NB4 (cell line): ENCODE results near the gene BEX1.

Source experiments
- MYC ChIP-seq: IDR thresholded peaks from 2 replicates; pipeline ENCODE4 v1.6.1; 2011; ENCODE audit warnings: low read depth, low read length
- POLR2A ChIP-seq: IDR thresholded peaks from 2 replicates; pipeline ENCODE4 v1.6.1; 2011; ENCODE audit warnings: mild to moderate bottlenecking; ENCODE audit not compliant: insufficient read length; ENCODE audit errors: extremely low read depth
- TF ChIP-seq, protein P1 (sequence below): IDR thresholded peaks from one replicate; pipeline ENCODE4 v1.5.1; 2012; ENCODE audit warnings: low read depth, low read length
- TF ChIP-seq, protein P2 (sequence below): IDR thresholded peaks from 2 replicates; pipeline ENCODE4 v1.6.1; 2011; ENCODE audit warnings: low read depth, low read length

DNA sequence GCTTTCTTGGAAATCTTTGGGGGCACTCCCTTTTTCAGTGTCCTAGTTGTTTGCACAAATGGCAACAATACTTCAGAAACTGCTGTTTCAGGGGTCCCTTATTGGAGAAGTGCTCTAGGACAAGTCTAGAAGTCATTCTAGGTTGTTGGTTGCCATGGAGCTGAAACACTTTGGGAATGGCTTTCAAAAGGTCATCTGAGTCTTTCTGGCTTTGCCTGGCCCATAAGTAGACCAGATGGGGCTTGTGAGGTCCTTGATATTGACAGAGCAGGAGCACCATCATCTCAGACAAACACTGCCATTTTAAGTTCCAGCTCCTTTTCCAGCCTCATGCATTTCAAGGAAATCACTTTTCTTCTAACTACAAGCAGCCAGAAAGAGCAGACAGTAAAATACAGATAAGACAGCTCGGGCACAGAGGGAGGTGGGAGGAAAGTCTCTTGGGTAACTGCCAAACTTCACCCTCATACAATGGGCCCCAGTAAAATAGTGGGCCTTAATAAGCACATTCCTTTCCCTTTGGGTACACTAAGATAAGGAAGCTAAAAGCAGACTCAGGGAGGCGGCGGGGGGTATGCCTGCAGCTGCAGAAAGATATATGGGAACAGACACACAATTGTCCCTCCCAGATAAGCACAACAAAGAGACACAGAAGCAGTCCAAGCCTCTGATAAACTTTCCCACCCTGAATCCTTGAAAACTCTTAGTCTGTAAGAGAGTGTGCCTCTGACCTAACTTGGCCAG lies 37.5 kb upstream of the BEX1 start:
- no peak for TF ChIP-seq POLR2A
- TF ChIP-seq, protein P1, sequence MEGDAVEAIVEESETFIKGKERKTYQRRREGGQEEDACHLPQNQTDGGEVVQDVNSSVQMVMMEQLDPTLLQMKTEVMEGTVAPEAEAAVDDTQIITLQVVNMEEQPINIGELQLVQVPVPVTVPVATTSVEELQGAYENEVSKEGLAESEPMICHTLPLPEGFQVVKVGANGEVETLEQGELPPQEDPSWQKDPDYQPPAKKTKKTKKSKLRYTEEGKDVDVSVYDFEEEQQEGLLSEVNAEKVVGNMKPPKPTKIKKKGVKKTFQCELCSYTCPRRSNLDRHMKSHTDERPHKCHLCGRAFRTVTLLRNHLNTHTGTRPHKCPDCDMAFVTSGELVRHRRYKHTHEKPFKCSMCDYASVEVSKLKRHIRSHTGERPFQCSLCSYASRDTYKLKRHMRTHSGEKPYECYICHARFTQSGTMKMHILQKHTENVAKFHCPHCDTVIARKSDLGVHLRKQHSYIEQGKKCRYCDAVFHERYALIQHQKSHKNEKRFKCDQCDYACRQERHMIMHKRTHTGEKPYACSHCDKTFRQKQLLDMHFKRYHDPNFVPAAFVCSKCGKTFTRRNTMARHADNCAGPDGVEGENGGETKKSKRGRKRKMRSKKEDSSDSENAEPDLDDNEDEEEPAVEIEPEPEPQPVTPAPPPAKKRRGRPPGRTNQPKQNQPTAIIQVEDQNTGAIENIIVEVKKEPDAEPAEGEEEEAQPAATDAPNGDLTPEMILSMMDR = no peak
- TF ChIP-seq, protein P2, sequence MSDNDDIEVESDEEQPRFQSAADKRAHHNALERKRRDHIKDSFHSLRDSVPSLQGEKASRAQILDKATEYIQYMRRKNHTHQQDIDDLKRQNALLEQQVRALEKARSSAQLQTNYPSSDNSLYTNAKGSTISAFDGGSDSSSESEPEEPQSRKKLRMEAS = no peak
- no peak for TF ChIP-seq MYC
